NB4 (cell line): ENCODE data around the gene CALN1.
"Not testable (repeated sequence)": the region's sequence is repeated elsewhere in the genome, so short reads cannot be mapped to it uniquely, and the experiment has no call there.

Experiments used
- DNase-seq: peaks from one replicate; pipeline ENCODE4 v3.0.0; 2010; ENCODE audit warnings: low read depth
- H3K4me3 ChIP-seq: one replicate; pipeline ENCODE4 v1.5.1; 2011; ENCODE audit warnings: mild to moderate bottlenecking, low read depth, low read length, moderate library complexity
- MAX ChIP-seq: IDR thresholded peaks from 2 replicates; pipeline ENCODE4 v1.6.1; 2011; ENCODE audit warnings: low read depth, low read length
- MYC ChIP-seq: IDR thresholded peaks from 2 replicates; pipeline ENCODE4 v1.6.1; 2011; ENCODE audit warnings: low read depth, low read length
- POLR2A ChIP-seq: IDR thresholded peaks from 2 replicates; pipeline ENCODE4 v1.6.1; 2011; ENCODE audit warnings: mild to moderate bottlenecking; ENCODE audit not compliant: insufficient read length; ENCODE audit errors: extremely low read depth
- TF ChIP-seq, protein P1 (sequence below): IDR thresholded peaks from one replicate; pipeline ENCODE4 v1.5.1; 2012; ENCODE audit warnings: low read depth, low read length

The CALN1 gene

GRCh38 chr7:72077786-72078185 lies 334.4 kb downstream of the CALN1 start:
- no peak overlapping the region for H3K4me3 ChIP-seq
- no peak for DNase-seq
- TF ChIP-seq MAX (no peak), POLR2A (no peak), MYC (no peak)
- TF ChIP-seq, protein P1, sequence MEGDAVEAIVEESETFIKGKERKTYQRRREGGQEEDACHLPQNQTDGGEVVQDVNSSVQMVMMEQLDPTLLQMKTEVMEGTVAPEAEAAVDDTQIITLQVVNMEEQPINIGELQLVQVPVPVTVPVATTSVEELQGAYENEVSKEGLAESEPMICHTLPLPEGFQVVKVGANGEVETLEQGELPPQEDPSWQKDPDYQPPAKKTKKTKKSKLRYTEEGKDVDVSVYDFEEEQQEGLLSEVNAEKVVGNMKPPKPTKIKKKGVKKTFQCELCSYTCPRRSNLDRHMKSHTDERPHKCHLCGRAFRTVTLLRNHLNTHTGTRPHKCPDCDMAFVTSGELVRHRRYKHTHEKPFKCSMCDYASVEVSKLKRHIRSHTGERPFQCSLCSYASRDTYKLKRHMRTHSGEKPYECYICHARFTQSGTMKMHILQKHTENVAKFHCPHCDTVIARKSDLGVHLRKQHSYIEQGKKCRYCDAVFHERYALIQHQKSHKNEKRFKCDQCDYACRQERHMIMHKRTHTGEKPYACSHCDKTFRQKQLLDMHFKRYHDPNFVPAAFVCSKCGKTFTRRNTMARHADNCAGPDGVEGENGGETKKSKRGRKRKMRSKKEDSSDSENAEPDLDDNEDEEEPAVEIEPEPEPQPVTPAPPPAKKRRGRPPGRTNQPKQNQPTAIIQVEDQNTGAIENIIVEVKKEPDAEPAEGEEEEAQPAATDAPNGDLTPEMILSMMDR, result no peak

GRCh38 chr7:72072901-72073300 lies 339.2 kb downstream of the CALN1 start:
- no peak for DNase-seq
- TF ChIP-seq, protein P1, result no peak
- TF ChIP-seq MAX (no peak), MYC (no peak), POLR2A (no peak)
- no peak overlapping the region for H3K4me3 ChIP-seq

DNA sequence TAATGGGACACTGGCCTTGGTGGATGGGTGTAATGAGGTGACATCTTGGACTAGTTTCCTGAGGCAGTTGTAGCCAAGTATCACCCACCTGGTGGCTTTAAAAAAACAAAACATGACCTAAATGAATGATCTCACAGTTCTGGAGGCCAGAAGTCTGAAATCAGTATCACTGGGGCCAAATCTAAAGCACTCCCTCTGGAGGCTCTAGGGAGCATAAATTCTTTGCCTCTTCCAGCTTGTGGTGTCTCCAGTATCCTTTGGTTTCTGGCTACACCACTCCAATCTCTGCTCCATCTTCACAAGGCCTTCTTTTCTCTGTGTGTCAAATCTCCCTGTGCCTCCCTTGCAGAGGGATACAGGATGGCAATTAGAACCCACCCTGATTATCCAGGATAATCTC lies 342.9 kb downstream of the CALN1 start:
- TF ChIP-seq POLR2A (no peak), MAX (no peak), MYC (no peak)
- TF ChIP-seq, protein P1, result no peak

DNA sequence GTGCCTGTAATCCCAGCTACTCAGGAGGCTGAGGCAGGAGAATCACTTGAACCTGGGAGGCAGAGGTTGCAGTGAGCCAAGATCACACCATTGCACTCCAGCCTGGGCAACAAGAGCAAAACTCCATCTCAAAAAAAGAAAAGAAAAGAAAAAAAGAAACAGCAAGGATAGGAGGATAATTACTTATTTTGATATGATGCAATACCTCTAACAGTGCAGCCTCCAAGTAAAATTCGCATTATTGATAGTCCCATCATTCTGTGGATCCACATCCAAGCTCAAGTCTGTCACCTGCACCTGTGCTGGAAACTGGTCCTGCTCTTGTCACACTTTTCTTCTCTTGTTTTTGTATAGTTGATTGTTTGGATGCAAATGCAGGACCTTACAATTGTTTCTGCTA lies 346.4 kb downstream of the CALN1 start:
- not testable (repeated sequence) for DNase-seq, H3K4me3 ChIP-seq

More for the DNA sequence above, 342.9 kb downstream of the CALN1 start:
- DNase-seq, result no peak
- no peak overlapping the region for H3K4me3 ChIP-seq

- TF ChIP-seq, protein P1, result no peak
- TF ChIP-seq MYC (no peak), MAX (no peak), POLR2A (no peak)
- no peak overlapping the region for H3K4me3 ChIP-seq
- no peak for DNase-seq
Measured at GRCh38 chr7:72064916-72065315, 347.2 kb downstream of the CALN1 start.

- TF ChIP-seq MAX (no peak), POLR2A (no peak), MYC (no peak)
- TF ChIP-seq, protein P1, result no peak
Measured at GRCh38 chr7:72063330-72063729, 348.8 kb downstream of the CALN1 start.

More at GRCh38 chr7:72063330-72063729, 348.8 kb downstream of the CALN1 start:
- H3K4me3 ChIP-seq, result no peak overlapping the region
- no peak for DNase-seq
